22Rv1 (cell line): ENCODE measurements around the gene TMEM186.
"Not testable (repeated sequence)": the region's sequence is repeated elsewhere in the genome, so short reads cannot be mapped to it uniquely, and the experiment has no call there.

Experiments
- H3K27ac ChIP-seq: fragments of 450-650 bp; 2 replicates; pipeline ENCODE4 v1.5.1; 2017
- ZFX ChIP-seq: fragments of 450-650 bp; IDR thresholded peaks from 2 replicates; pipeline ENCODE4 v1.6.1; 2017; ENCODE audit warnings: antibody characterized with exemption, borderline replicate concordance
- TF ChIP-seq, protein P1 (sequence below): fragments of 450-650 bp; IDR thresholded peaks from 2 replicates; pipeline ENCODE4 v1.5.1; 2017; ENCODE audit warnings: mild to moderate bottlenecking

Gene TMEM186

DNA sequence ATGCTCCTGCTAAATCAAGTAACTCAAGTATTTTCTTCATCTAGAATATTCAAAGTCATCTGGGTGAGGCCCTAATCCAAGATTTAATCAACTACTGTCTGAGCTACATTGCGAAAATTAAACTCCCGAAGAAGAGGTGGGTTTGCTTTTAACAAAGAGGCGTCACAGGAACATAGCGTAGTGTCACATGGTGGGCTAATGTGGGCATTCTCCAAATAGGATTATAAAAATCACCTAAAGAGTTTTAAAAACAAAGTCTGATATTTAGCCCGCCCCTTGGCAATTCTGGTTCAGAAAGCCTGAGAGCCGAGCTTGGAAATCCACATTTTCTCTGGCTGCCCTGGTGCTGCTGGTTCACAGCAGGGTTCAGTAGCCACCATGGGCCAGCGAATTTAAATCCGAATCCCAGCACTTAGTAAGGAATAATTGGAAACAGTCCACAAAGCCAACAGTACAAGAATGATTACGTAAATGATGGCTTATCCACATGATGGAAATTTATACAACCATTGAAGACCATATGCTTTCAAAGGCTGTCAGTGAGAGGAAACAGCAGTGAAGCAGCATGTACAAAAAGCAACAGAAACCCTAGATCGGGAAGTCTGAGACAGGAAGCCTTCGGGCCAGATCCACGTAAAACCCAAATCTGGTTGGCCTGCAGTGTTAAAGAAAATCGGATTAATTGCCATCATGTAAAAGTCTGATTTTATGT, 9.0 kb upstream of the TMEM186 start:
- TF ChIP-seq, protein P1, sequence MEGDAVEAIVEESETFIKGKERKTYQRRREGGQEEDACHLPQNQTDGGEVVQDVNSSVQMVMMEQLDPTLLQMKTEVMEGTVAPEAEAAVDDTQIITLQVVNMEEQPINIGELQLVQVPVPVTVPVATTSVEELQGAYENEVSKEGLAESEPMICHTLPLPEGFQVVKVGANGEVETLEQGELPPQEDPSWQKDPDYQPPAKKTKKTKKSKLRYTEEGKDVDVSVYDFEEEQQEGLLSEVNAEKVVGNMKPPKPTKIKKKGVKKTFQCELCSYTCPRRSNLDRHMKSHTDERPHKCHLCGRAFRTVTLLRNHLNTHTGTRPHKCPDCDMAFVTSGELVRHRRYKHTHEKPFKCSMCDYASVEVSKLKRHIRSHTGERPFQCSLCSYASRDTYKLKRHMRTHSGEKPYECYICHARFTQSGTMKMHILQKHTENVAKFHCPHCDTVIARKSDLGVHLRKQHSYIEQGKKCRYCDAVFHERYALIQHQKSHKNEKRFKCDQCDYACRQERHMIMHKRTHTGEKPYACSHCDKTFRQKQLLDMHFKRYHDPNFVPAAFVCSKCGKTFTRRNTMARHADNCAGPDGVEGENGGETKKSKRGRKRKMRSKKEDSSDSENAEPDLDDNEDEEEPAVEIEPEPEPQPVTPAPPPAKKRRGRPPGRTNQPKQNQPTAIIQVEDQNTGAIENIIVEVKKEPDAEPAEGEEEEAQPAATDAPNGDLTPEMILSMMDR, result no peak
- no peak for TF ChIP-seq ZFX
- H3K27ac ChIP-seq, result no peak overlapping the region

DNA sequence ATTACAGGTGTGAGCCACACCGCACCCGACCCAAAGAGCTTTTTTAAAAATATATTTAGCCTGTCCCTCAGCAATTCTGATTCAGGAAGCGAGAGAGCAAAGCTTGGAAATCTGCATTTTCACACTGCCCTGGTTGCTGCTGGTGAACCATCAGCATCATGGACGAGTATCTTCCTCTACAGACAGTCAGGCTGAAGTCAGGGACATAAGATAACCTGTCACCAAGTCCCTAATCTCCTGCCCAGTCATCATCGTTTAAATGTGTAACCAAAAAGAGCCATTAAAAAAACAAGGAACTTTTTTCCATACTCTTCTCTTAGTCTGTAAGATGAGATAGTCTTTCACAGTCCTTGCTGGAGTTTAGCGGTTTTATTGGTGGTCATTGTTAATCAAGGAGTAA, 6.9 kb upstream of the TMEM186 start:
- no peak overlapping the region for H3K27ac ChIP-seq
- TF ChIP-seq, protein P1, result no peak
- no peak for TF ChIP-seq ZFX

- not testable (repeated sequence) for H3K27ac ChIP-seq
Observed at GRCh38 chr16:8803733-8804132, 6.3 kb upstream of the TMEM186 start.

DNA sequence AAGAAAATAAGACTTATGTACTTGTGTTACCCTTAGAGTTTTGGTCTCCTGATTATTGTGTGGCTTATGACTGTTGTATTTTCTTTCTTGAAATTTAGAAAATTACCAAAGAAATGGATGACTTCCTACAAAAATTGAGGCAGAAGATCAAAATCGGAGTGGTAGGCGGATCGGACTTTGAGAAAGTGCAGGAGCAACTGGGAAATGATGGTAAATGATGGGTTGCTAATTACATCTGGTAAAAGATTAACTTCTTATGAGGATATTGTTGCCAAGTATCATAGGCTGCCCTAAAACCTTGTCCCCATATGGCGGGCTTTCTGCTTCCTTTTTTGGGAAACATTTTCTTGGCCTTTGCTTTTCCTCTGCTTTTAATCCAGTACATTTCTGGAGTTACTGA, 4.3 kb upstream of the TMEM186 start:
- no peak for TF ChIP-seq ZFX
- TF ChIP-seq, protein P1, result no peak

DNA sequence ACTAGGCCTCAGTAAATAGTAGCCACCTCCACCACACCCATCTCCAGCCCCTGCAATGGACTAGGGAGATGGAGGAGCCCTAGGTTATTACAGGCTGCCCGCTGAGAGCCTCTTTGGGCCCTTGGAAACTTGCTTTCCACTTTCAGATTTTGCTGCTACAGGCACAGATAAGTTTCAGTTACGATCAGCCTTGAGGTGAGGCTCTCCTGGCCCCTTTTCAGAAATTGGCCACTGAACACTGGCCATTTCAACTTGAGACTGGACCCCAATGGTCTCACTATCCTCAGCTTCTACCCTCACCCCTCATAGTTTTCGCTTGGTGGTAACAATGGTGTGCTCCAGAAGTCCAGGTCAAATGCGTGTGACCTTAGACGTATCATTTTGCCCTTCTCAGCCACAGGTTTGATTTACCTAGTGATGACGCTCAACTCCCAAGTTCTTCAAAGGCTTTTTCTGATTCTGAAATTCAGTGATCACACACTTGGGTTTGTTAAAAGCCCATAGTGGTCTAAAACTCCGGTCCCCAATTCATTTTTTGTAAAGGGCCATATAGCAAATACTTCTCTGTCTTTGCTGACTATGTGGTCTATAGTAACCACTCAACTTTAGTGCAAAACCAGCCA, 1.2 kb upstream of the TMEM186 start:
- H3K27ac ChIP-seq, result peak overlapping the region; percentile 71
- no peak for TF ChIP-seq ZFX
- TF ChIP-seq, protein P1, result no peak

More for the DNA sequence above, 4.3 kb upstream of the TMEM186 start:
- H3K27ac ChIP-seq, result no peak overlapping the region

GRCh38 chr16:8798174-8798527, 712 bp upstream of the TMEM186 start:
- peak overlapping the region; percentile 71 for H3K27ac ChIP-seq
- no peak for TF ChIP-seq ZFX
- TF ChIP-seq, protein P1, result no peak

- no peak for TF ChIP-seq ZFX
- TF ChIP-seq, protein P1, result no peak
- peak overlapping the region; percentile 71 for H3K27ac ChIP-seq
Observed at GRCh38 chr16:8796469-8797363, 723 bp downstream of the TMEM186 start.
